ENCODE results near the gene ESRRG.

The ESRRG gene

DNA sequence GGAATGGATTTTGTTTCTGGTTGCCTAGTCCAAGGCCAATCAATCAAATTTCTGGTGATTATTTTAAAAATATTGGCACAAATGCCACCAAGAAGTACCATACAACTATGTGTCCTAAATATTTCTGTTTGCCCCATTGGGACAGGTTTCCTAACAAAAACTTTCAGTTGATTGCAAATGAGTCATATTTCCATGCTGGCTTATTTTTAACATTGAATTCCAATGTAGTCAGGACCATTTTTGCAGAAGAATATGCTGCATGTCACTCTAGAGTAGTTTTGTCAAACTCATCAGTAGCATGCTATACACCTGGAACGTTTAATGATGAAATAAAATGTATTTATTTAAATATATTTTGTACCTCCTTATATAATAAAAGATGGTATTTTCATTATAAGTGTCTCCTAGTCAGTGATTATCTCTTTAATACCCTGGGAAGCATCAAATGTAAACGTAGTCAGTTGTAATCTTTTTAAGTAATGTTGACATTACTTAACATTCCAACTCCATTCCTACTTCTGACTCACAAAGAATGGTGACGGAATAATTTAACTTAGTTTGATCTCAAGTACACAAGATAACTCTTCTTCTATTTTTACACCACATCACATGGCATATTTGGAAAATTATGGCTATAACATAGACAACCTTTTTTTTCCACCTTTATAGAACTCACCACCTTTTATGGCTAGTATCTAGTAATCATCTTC is 261.0 kb downstream of the ESRRG start:
- no peak overlapping the region for H3K27ac ChIP-seq (ENCODE audit: low read depth, low read length)
- peaks cover 0 to 2% of the 10 kb centered on the region in 2 donors for H3K27me3 ChIP-seq (ENCODE audit: control insufficient read depth in 1 of 2, insufficient read depth in 2 of 2, low read length in 2 of 2)
- no peak overlapping the region for H3K9ac ChIP-seq (ENCODE audit: low read depth in 1 of 2, low read length in 2 of 2)

GRCh38 chr1:216461466-216461865 is 261.8 kb downstream of the ESRRG start:
- Histone ChIP-seq H3K9ac (ENCODE audit: low read depth in 1 of 2, low read length in 2 of 2) (no peak overlapping the region), H3K36me3 (ENCODE audit: control insufficient read depth in 1 of 2, insufficient read depth in 2 of 2, low read length in 2 of 2) (no peaks in the 10 kb centered on the region), H3K4me1 (ENCODE audit: control insufficient read depth in 1 of 2, insufficient read depth in 2 of 2, low read length in 2 of 2) (no peaks in the 10 kb centered on the region)

More for the DNA sequence above, 261.0 kb downstream of the ESRRG start:
- Histone ChIP-seq H3K4me3 (ENCODE audit: low read depth in 1 of 2, low read length in 2 of 2) (no peak overlapping the region), H3K9me3 (ENCODE audit: control insufficient read depth in 1 of 2, low read length in 2 of 2) (no peaks in the 10 kb centered on the region), H3K36me3 (ENCODE audit: control insufficient read depth in 1 of 2, insufficient read depth in 2 of 2, low read length in 2 of 2) (no peaks in the 10 kb centered on the region), H3K4me1 (ENCODE audit: control insufficient read depth in 1 of 2, insufficient read depth in 2 of 2, low read length in 2 of 2) (no peaks in the 10 kb centered on the region)

GRCh38 chr1:216459651-216460207 is 263.5 kb downstream of the ESRRG start:
- Histone ChIP-seq H3K4me1 (ENCODE audit: control insufficient read depth in 1 of 2, insufficient read depth in 2 of 2, low read length in 2 of 2) (no peaks in the 10 kb centered on the region), H3K36me3 (ENCODE audit: control insufficient read depth in 1 of 2, insufficient read depth in 2 of 2, low read length in 2 of 2) (no peaks in the 10 kb centered on the region), H3K27me3 (ENCODE audit: control insufficient read depth in 1 of 2, insufficient read depth in 2 of 2, low read length in 2 of 2) (peaks cover 0 to 2% of the 10 kb centered on the region in 2 donors), H3K9me3 (ENCODE audit: control insufficient read depth in 1 of 2, low read length in 2 of 2) (no peaks in the 10 kb centered on the region), H3K4me3 (ENCODE audit: low read depth in 1 of 2, low read length in 2 of 2) (no peak overlapping the region), H3K9ac (ENCODE audit: low read depth in 1 of 2, low read length in 2 of 2) (no peak overlapping the region), H3K27ac (ENCODE audit: low read depth, low read length) (no peak overlapping the region)

More at GRCh38 chr1:216461466-216461865, 261.8 kb downstream of the ESRRG start:
- peaks cover 0 to 2% of the 10 kb centered on the region in 2 donors for H3K27me3 ChIP-seq (ENCODE audit: control insufficient read depth in 1 of 2, insufficient read depth in 2 of 2, low read length in 2 of 2)
- H3K9me3 ChIP-seq (ENCODE audit: control insufficient read depth in 1 of 2, low read length in 2 of 2) = no peaks in the 10 kb centered on the region
- no peak overlapping the region for H3K27ac ChIP-seq (ENCODE audit: low read depth, low read length)
- no peak overlapping the region for H3K4me3 ChIP-seq (ENCODE audit: low read depth in 1 of 2, low read length in 2 of 2)

DNA sequence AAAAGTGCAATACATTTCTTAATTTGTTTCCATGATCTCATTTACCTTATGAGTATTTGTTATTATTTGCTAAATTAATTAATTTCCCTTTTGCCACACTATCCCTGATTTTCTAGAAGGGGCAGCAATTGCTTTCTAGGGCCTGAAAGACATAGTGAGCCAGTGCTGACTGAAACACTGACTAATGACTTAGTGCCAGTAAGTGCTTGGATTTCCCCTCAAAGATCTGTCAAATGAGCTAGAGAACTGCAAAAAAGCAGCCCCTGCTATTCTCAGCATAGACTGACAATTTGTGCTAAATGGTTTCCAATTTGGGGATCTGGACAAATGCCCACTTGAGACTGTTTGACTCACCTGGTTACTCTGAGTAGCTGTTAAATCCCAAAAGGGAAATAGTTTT is 264.4 kb downstream of the ESRRG start:
- peaks cover 0 to 2% of the 10 kb centered on the region in 2 donors for H3K27me3 ChIP-seq (ENCODE audit: control insufficient read depth in 1 of 2, insufficient read depth in 2 of 2, low read length in 2 of 2)

GRCh38 chr1:216457356-216457755 is 265.9 kb downstream of the ESRRG start:
- no peaks in the 10 kb centered on the region for H3K27me3 ChIP-seq (ENCODE audit: control insufficient read depth in 1 of 2, insufficient read depth in 2 of 2, low read length in 2 of 2)
- no peaks in the 10 kb centered on the region for H3K36me3 ChIP-seq (ENCODE audit: control insufficient read depth in 1 of 2, insufficient read depth in 2 of 2, low read length in 2 of 2)
- H3K9ac ChIP-seq (ENCODE audit: low read depth in 1 of 2, low read length in 2 of 2) = no peak overlapping the region
- no peak overlapping the region for H3K27ac ChIP-seq (ENCODE audit: low read depth, low read length)
- H3K4me3 ChIP-seq (ENCODE audit: low read depth in 1 of 2, low read length in 2 of 2) = no peak overlapping the region
- H3K4me1 ChIP-seq (ENCODE audit: control insufficient read depth in 1 of 2, insufficient read depth in 2 of 2, low read length in 2 of 2) = no peaks in the 10 kb centered on the region
- no peaks in the 10 kb centered on the region for H3K9me3 ChIP-seq (ENCODE audit: control insufficient read depth in 1 of 2, low read length in 2 of 2)

More for the DNA sequence above, 264.4 kb downstream of the ESRRG start:
- Histone ChIP-seq H3K4me1 (ENCODE audit: control insufficient read depth in 1 of 2, insufficient read depth in 2 of 2, low read length in 2 of 2) (no peaks in the 10 kb centered on the region), H3K27ac (ENCODE audit: low read depth, low read length) (no peak overlapping the region), H3K9ac (ENCODE audit: low read depth in 1 of 2, low read length in 2 of 2) (no peak overlapping the region), H3K4me3 (ENCODE audit: low read depth in 1 of 2, low read length in 2 of 2) (no peak overlapping the region), H3K9me3 (ENCODE audit: control insufficient read depth in 1 of 2, low read length in 2 of 2) (no peaks in the 10 kb centered on the region), H3K36me3 (ENCODE audit: control insufficient read depth in 1 of 2, insufficient read depth in 2 of 2, low read length in 2 of 2) (no peaks in the 10 kb centered on the region)

DNA sequence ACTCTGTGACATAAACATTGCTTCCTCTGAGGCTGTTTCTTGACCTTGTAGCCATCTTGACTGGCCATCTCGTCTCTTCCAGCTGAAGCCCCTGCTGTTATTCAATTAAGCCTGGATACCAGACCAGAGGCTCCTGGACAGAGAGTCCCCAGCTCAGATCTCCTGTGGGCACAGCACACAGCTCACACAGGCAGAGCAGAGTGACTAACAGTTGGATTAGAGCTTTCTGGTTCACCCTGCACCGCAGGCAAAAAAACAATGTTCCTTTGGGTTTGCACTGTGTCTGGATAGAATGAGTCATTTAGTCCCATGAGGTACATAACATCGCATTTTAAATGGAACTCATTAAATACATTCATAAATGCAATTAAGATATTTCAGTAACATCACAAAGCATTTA is 266.5 kb downstream of the ESRRG start:
- no peaks in the 10 kb centered on the region for H3K27me3 ChIP-seq (ENCODE audit: control insufficient read depth in 1 of 2, insufficient read depth in 2 of 2, low read length in 2 of 2)
- no peaks in the 10 kb centered on the region for H3K36me3 ChIP-seq (ENCODE audit: control insufficient read depth in 1 of 2, insufficient read depth in 2 of 2, low read length in 2 of 2)
- no peaks in the 10 kb centered on the region for H3K4me1 ChIP-seq (ENCODE audit: control insufficient read depth in 1 of 2, insufficient read depth in 2 of 2, low read length in 2 of 2)
- no peak overlapping the region for H3K27ac ChIP-seq (ENCODE audit: low read depth, low read length)
- H3K4me3 ChIP-seq (ENCODE audit: low read depth in 1 of 2, low read length in 2 of 2) = no peak overlapping the region
- no peaks in the 10 kb centered on the region for H3K9me3 ChIP-seq (ENCODE audit: control insufficient read depth in 1 of 2, low read length in 2 of 2)
- H3K9ac ChIP-seq (ENCODE audit: low read depth in 1 of 2, low read length in 2 of 2) = no peak overlapping the region

GRCh38 chr1:216453777-216454176 is 269.5 kb downstream of the ESRRG start:
- no peaks in the 10 kb centered on the region for H3K36me3 ChIP-seq (ENCODE audit: control insufficient read depth in 1 of 2, insufficient read depth in 2 of 2, low read length in 2 of 2)
- H3K27ac ChIP-seq (ENCODE audit: low read depth, low read length) = no peak overlapping the region
- no peaks in the 10 kb centered on the region for H3K9me3 ChIP-seq (ENCODE audit: control insufficient read depth in 1 of 2, low read length in 2 of 2)
- H3K4me1 ChIP-seq (ENCODE audit: control insufficient read depth in 1 of 2, insufficient read depth in 2 of 2, low read length in 2 of 2) = no peaks in the 10 kb centered on the region
- H3K27me3 ChIP-seq (ENCODE audit: control insufficient read depth in 1 of 2, insufficient read depth in 2 of 2, low read length in 2 of 2) = no peaks in the 10 kb centered on the region
- H3K9ac ChIP-seq (ENCODE audit: low read depth in 1 of 2, low read length in 2 of 2) = no peak overlapping the region
- H3K4me3 ChIP-seq (ENCODE audit: low read depth in 1 of 2, low read length in 2 of 2) = no peak overlapping the region

All from duodenal mucosa (tissue), 2 donors.